Epidermal melanocyte (primary cell): Measurements from ENCODE around the gene LHX1.

Experiments
- DNase-seq: peaks from one replicate; pipeline ENCODE4 v3.0.0; 2011; ENCODE audit warnings: low spot score; ENCODE audit not compliant: insufficient read length

LHX1 gene

GRCh38 chr17:36937001-36937958 lies at the start of gene LHX1:
LHX1 (plus strand) TSS chr17:36937475; CDS start chr17:36938198, 723 bp downstream.
- no peak for DNase-seq

GRCh38 chr17:36888236-36888951 lies 48.9 kb upstream of the LHX1 start:
- DNase-seq = no peak

GRCh38 chr17:36889770-36890349 lies 47.4 kb upstream of the LHX1 start:
- DNase-seq = no peak

- DNase-seq = no peak
Observed at GRCh38 chr17:36890398-36891168, 46.7 kb upstream of the LHX1 start.

GRCh38 chr17:36892112-36892838 lies 45.0 kb upstream of the LHX1 start:
- DNase-seq = no peak

- DNase-seq = no peak
Observed at GRCh38 chr17:36894177-36894576, 43.1 kb upstream of the LHX1 start.

GRCh38 chr17:36894925-36895324 lies 42.4 kb upstream of the LHX1 start:
- no peak for DNase-seq

GRCh38 chr17:36899250-36900159 lies 37.8 kb upstream of the LHX1 start:
- no peak for DNase-seq

GRCh38 chr17:36900160-36900512 lies 37.1 kb upstream of the LHX1 start:
- no peak for DNase-seq

GRCh38 chr17:36901506-36901905 lies 35.8 kb upstream of the LHX1 start:
- DNase-seq = no peak

- no peak for DNase-seq
Observed at GRCh38 chr17:36907407-36907806, 29.9 kb upstream of the LHX1 start.

- no peak for DNase-seq
Observed at GRCh38 chr17:36910513-36910912, 26.8 kb upstream of the LHX1 start.

GRCh38 chr17:36911001-36911400 lies 26.3 kb upstream of the LHX1 start:
- no peak for DNase-seq

GRCh38 chr17:36913132-36913531 lies 24.1 kb upstream of the LHX1 start:
- no peak for DNase-seq

GRCh38 chr17:36918211-36918691 lies 19.0 kb upstream of the LHX1 start:
- DNase-seq = no peak

GRCh38 chr17:36919407-36919968 lies 17.8 kb upstream of the LHX1 start:
- DNase-seq = no peak

- no peak for DNase-seq
Observed at GRCh38 chr17:36920032-36921005, 17.0 kb upstream of the LHX1 start.
